ENCODE data around the gene THG1L. TPM values are rescaled to one million over a fixed set of nuclear protein-coding genes. Genes with fewer than 3 reads are reported as not detected.

Gene THG1L
- total RNA-seq, 1 experiment from 2014 or later, result 11.0 TPM

DNA sequence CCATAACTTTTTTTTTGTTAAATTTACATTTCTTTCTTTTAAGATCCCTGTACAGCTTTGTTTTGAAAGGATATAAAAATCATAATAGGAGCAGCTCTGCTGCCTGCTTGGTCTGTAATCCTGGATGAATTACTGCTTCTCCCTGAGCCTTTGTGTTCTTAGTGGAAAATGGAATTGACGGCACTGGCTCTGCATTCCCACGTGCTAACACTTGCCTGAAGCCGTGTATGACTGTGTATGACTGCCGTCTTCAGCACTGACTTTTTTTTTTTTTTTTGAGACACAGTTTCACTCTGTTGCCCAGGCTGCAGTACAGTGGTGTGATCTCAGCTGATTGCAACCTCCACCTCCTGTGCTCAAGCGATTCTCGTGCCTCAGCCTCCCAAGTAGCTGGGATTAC, 4.8 kb downstream of the THG1L start:
- H3K4me1 Mint-ChIP-seq (ENCODE audit: low read depth, unreplicated experiment), result peaks cover 9% of the 10 kb centered on the region
- DNase-seq, result no peak
- peaks cover 16% of the 10 kb centered on the region for H3K36me3 Mint-ChIP-seq (ENCODE audit: insufficient read depth, unreplicated experiment)
- CTCF ChIA-PET, result no interaction called here
- TF ChIP-seq, protein P1, sequence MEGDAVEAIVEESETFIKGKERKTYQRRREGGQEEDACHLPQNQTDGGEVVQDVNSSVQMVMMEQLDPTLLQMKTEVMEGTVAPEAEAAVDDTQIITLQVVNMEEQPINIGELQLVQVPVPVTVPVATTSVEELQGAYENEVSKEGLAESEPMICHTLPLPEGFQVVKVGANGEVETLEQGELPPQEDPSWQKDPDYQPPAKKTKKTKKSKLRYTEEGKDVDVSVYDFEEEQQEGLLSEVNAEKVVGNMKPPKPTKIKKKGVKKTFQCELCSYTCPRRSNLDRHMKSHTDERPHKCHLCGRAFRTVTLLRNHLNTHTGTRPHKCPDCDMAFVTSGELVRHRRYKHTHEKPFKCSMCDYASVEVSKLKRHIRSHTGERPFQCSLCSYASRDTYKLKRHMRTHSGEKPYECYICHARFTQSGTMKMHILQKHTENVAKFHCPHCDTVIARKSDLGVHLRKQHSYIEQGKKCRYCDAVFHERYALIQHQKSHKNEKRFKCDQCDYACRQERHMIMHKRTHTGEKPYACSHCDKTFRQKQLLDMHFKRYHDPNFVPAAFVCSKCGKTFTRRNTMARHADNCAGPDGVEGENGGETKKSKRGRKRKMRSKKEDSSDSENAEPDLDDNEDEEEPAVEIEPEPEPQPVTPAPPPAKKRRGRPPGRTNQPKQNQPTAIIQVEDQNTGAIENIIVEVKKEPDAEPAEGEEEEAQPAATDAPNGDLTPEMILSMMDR (IDR thresholded peaks at IDR 0.05; ENCODE audit: unreplicated experiment), result no peak
- H3K27ac Mint-ChIP-seq (ENCODE audit: unreplicated experiment), result no peak overlapping the region
- H3K9me3 Mint-ChIP-seq (ENCODE audit: low read depth, unreplicated experiment), result no peaks in the 10 kb centered on the region
- no TSS peak for BruUV-seq (replicated peaks)
- no peak overlapping the region for H3K4me3 Mint-ChIP-seq (ENCODE audit: low read depth, unreplicated experiment)
- no peaks in the 10 kb centered on the region for H3K27me3 Mint-ChIP-seq (ENCODE audit: unreplicated experiment)
- intact Hi-C loops (cut with micrococcal nuclease; ENCODE audit: unreplicated experiment), result no loop called here

DNA sequence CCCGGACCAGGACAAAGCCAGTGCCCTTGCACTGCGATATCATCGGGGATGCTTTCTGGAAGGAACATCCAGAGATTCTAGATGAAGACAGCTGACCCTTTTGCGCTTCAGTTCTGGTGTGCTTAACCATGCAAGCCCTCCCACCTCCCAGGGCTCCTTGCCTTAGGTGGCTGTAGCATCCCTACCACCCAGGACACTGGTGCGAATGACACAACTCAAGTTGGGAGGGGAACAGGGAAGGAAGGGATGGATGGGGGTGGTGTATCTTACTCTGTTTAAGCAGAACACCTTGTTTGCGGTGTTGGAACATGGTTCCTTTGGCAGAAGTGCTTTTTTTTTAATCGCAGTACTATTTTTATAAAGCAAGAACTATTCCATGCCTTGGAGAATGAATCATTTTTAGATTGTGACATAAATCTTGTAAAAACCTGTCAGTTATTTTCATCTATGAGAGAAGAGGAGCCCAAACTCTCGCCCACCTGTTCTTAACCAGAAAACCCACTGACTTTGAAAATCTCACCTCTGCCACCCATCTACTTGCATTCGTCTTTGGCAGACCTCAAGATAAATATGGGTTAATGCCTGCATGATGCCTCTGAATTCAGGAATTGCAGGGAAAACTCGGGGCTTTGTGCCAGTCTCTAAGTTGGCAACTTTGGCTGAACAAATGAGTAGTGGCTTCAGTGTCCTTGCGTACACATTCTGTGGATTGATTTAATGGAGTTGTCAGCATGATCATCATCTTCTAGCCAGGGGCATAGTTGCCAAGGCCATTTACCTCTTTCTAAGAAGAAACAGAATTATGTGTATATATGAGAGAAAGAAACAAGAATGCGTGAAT, 8.4 kb downstream of the THG1L start:
- Mint-ChIP-seq H3K27me3 (ENCODE audit: unreplicated experiment) (no peaks in the 10 kb centered on the region), H3K36me3 (ENCODE audit: insufficient read depth, unreplicated experiment) (peaks cover 35% of the 10 kb centered on the region), H3K4me1 (ENCODE audit: low read depth, unreplicated experiment) (peaks cover 15% of the 10 kb centered on the region), H3K27ac (ENCODE audit: unreplicated experiment) (no peak overlapping the region), H3K9me3 (ENCODE audit: low read depth, unreplicated experiment) (no peaks in the 10 kb centered on the region), H3K4me3 (ENCODE audit: low read depth, unreplicated experiment) (no peak overlapping the region)
- TF ChIP-seq, protein P1 (IDR thresholded peaks at IDR 0.05; ENCODE audit: unreplicated experiment), result no peak
- CTCF ChIA-PET, result no interaction called here
- intact Hi-C loops (cut with micrococcal nuclease; ENCODE audit: unreplicated experiment), result loop anchor here (10.0 kb wide), 1 partner anchor 485 kb away; no protein-coding TSS in a partner anchor
- no peak for DNase-seq
- no TSS peak for BruUV-seq (replicated peaks)

DNA sequence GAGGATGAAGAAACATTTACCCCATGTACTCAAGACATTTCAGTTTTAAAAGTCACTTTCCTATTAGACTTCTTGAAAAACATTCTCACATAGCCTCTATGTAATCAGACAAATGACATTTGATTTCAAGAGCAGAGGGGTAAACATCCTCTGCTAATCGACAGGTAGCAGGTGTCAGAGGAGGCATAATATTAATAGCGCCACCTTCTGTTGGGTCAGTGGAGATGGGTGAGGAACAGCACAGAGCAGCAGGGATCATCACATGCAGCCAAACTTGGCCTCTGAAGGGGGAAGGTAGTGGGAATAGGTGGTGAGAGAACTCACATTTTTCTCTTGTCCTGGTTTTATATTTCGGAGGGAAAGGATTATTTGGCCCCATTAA, 9.0 kb downstream of the THG1L start:
- H3K4me1 Mint-ChIP-seq (ENCODE audit: low read depth, unreplicated experiment), result peaks cover 21% of the 10 kb centered on the region
- H3K36me3 Mint-ChIP-seq (ENCODE audit: insufficient read depth, unreplicated experiment), result peaks cover 37% of the 10 kb centered on the region
- H3K9me3 Mint-ChIP-seq (ENCODE audit: low read depth, unreplicated experiment), result no peaks in the 10 kb centered on the region
- CTCF ChIA-PET, result no interaction called here
- no TSS peak for BruUV-seq (replicated peaks)
- H3K4me3 Mint-ChIP-seq (ENCODE audit: low read depth, unreplicated experiment), result no peak overlapping the region
- intact Hi-C loops (cut with micrococcal nuclease; ENCODE audit: unreplicated experiment), result loop anchor here (10.0 kb wide), 1 partner anchor 485 kb away; no protein-coding TSS in a partner anchor
- no peaks in the 10 kb centered on the region for H3K27me3 Mint-ChIP-seq (ENCODE audit: unreplicated experiment)
- TF ChIP-seq, protein P1 (IDR thresholded peaks at IDR 0.05; ENCODE audit: unreplicated experiment), result peak; percentile 56
- peak; percentile 43 for DNase-seq
- no peak overlapping the region for H3K27ac Mint-ChIP-seq (ENCODE audit: unreplicated experiment)

DNA sequence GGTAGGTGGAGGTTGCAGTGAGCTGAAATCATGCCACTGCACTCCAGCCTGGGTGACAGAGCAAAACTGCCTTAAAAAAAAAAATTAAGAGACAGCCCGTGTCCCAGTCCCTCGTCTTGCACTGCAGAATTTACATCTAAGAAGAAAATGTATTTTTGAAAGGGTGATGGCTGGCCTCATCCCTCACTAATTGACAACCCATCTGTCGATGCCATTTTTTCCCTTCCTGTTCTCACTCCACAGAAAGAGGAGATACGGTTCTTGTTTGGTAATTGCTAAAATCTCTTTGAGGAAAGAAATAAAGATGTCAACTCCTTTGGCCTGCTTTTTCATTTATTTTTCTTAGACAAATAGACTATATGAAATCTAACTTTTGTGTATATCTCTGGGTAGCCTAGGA, 9.9 kb downstream of the THG1L start:
- no peak overlapping the region for H3K27ac Mint-ChIP-seq (ENCODE audit: unreplicated experiment)
- H3K9me3 Mint-ChIP-seq (ENCODE audit: low read depth, unreplicated experiment), result no peaks in the 10 kb centered on the region
- DNase-seq, result no peak
- peaks cover 22% of the 10 kb centered on the region for H3K4me1 Mint-ChIP-seq (ENCODE audit: low read depth, unreplicated experiment)
- BruUV-seq (replicated peaks), result no TSS peak
- H3K36me3 Mint-ChIP-seq (ENCODE audit: insufficient read depth, unreplicated experiment), result peaks cover 37% of the 10 kb centered on the region
- CTCF ChIA-PET, result interaction anchor here (0.7 kb wide), 1 partner anchor 1111 kb away, joined by 3 read pairs; no protein-coding TSS in a partner anchor
- no peaks in the 10 kb centered on the region for H3K27me3 Mint-ChIP-seq (ENCODE audit: unreplicated experiment)
- TF ChIP-seq, protein P1 (IDR thresholded peaks at IDR 0.05; ENCODE audit: unreplicated experiment), result no peak
- intact Hi-C loops (cut with micrococcal nuclease; ENCODE audit: unreplicated experiment), result loop anchor here (10.0 kb wide), 1 partner anchor 486 kb away; no protein-coding TSS in a partner anchor
- no peak overlapping the region for H3K4me3 Mint-ChIP-seq (ENCODE audit: low read depth, unreplicated experiment)

Measured in Calu3 (cell line).